Activated CD4-positive, alpha-beta T cell treated with anti-CD3 and anti-CD28 coated beads, Interleukin-2, amount 50 U/mL, for 16 hours (primary cell): ENCODE measurements around the gene UGP2.
A peak's percentile ranks its signal among the peaks of the same experiment; 100 is the strongest.

Source experiments
- DNase-seq: peaks from one replicate; pipeline ENCODE4 v3.0.0-alpha.2; 2020

The UGP2 gene

GRCh38 chr2:63866009-63866709, 24.5 kb downstream of the UGP2 start:
- no peak for DNase-seq

GRCh38 chr2:63870679-63871078, 29.0 kb downstream of the UGP2 start:
- no peak for DNase-seq

DNA sequence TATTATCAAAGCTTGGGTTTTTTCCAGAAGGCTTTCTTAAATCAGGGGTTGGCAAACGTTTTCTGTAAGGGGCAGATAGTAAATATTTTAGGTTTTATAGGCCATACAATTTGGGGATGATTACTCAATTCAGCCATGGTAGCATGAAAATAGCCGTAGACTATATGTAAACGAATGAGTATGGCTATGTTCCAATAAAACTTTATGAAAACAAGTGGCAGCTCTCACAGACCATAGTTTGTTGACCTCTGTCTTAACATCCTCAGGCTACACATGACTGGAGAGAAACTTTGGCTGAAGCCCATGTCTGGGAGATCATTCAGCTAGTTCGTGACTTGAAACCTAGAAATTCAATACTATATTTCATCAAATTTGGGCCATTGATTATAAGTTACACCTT, 30.2 kb downstream of the UGP2 start:
- DNase-seq: no peak

GRCh38 chr2:63872571-63873328, 31.1 kb downstream of the UGP2 start:
- no peak for DNase-seq

- DNase-seq: no peak
Measured at GRCh38 chr2:63874204-63875130, 32.8 kb downstream of the UGP2 start.

DNA sequence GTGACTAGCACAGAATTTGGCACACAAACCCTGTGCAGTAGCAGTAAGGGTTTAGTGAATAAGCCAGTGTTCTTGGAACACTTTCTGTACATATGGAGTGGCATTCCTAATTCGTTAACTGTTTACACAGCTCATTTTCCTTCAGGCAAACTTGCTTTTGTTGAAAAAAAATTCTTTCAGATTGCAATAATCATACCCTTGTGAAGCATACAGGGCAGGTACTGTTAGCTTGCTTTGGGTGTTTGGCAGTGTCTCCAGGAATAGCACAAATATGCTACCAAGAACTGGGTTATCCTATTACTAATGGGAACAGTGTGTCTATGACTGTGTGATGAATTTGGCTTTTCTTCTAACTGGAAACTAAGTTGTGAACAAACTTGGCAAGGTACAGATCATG, 33.4 kb downstream of the UGP2 start:
- no peak for DNase-seq

- DNase-seq: no peak
Measured at GRCh38 chr2:63875559-63876245, 34.0 kb downstream of the UGP2 start.

DNA sequence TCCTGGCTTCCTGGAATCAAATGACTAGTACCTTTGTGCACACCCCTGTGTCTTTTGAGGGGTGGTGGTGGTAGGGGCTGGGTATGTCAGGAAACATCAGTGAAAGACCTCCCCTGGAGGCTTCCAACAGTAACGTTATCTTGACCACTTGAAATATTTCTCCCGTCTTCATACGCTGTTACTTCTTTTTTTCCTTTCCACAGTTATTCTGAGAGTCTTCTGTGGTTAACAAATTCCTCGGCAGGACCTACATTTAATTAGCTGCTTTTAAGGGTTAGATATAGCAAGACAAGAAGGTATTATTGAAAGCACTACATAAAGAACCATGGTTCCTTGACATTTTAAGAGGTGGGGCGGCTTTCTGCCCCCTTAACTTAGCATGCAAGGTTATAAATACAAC, 34.6 kb downstream of the UGP2 start:
- DNase-seq: no peak

DNA sequence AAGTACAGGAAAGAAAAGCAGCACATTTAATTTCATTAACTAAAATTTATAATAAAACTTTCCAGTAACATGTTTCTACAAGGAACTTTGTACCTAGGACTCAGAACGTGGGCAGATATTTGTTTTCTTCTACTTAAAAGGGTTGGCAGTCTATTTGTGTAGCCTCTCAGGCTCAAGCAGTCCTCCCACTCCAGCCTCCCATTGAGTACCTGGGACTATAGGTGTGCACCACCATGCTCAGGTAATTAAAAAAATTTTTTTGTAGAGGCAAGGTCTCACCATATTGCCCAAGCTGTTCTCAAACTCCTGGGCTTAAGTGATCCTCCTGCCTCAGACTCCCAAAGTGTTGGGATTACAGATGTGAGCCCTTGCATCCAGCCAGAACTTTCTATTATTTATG, 36.8 kb downstream of the UGP2 start:
- no peak for DNase-seq

GRCh38 chr2:63879876-63880433, 38.3 kb downstream of the UGP2 start:
- no peak for DNase-seq

- no peak for DNase-seq
Measured at GRCh38 chr2:63880625-63881024, 38.9 kb downstream of the UGP2 start.

GRCh38 chr2:63881205-63881604, 39.5 kb downstream of the UGP2 start:
- no peak for DNase-seq

GRCh38 chr2:63882395-63883105, 40.9 kb downstream of the UGP2 start:
- peak; percentile 23 for DNase-seq

GRCh38 chr2:63886445-63886844, 44.7 kb downstream of the UGP2 start:
- DNase-seq: no peak

- no peak for DNase-seq
Measured at GRCh38 chr2:63888053-63888452, 46.4 kb downstream of the UGP2 start.

GRCh38 chr2:63888490-63889402, 47.0 kb downstream of the UGP2 start:
- DNase-seq: peak; percentile 50

GRCh38 chr2:63890678-63891077, 49.0 kb downstream of the UGP2 start:
- DNase-seq: no peak

DNA sequence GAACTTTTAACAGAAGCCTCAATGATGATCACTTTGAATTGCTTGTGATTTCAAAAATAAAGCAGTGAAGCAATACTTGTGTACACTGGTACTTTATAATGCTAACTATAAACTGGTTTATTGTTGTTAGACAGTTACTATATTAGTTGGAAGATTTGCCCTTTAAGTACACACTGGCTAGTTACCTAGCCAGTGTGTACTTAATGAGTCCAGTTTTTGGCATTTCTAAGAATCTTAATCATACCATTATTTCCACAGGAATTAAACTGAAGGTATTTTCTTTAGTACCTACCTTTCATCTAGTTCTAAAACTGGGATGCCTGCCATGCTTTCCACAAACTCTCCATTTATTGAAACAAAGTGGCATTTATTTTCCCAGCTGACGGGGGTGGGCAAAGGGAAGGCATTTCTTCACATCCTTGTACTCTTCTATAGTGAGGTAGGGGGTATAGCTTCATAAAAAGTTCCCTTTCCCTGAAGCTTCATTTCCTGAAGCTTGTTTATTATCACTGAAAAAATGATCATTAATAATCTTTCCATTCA, 49.9 kb downstream of the UGP2 start:
- no peak for DNase-seq

DNA sequence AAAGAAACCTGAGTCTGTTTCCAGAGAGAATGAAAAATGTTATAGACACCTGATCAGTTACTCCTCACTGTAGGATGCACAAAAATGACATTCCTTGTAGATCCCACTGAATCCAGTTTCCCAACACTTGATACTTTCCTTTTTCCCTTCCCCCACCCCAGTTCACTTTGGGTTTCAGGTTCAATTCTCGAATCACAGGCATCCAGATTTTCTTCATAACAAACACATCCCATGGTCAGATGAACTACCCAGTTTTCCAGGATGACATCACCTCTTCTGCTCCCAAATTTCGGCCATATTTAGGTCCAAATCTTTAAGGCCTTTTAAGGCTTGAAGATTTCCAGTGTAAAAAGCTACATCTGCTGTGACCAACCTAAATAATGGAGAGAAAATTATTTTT, 51.5 kb downstream of the UGP2 start:
- DNase-seq: no peak

DNA sequence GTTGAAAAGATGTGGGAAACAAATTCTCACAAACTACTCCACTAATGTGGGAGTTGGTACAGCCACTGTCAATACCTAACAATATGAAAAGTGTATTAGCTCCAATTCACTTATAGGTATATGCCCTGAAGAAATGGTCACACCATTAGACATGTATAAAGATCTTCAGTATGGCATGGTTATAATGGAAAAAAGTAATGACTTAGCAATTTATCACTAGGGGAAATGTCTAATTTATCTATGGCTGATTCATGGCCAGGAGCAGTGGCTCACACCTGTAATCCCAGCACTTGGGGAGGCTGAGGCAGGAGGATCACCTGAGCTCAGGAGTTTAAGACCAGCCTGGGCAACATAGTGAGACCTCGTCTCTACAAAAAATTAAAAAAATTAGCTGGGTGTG, 52.5 kb downstream of the UGP2 start:
- DNase-seq: no peak
